ENCODE results near the gene MLLT10.

DNA sequence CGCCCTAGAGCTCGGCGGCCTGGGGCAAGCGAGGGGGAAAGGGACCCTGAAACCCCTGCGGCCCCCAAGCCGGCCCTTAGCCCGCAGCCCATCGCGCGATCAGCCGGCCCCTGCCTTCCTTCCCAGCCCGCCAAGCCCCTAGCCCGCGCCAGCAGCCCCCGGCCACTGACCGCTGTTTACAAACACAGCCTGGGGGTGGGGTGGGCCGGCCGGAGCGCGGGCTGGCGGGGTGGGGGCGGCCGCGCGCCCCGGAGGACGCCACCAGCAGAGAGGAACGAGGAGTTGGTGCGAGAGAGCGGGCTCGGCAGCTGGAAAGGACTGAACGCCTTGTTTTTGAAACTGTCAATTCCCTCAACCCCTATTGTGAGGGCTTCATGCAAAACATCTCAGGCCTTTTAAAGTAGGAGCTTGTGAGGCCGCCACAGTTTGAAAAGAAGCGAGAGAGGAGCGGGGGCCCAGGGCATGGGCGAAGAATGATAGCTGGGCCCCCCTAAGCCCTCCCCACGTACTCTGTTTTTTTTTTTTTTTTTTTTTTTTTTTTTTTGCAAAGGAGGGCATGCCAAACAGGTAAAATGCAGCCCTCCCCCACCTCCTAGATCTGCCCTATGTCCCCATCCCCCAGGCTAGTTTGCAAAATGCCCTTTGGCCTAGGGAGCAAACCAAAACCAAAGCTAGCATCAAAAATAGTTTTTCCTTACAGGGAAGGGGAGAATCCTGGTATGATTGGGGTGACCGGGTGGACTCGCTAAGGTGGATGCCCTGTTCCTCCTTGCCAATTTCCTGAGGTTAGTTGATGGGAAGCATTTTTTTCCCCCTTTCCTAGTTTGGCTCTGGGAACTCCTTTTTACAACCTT lies 23.6 kb upstream of the MLLT10 start:
- TF ChIP-seq, protein P1, sequence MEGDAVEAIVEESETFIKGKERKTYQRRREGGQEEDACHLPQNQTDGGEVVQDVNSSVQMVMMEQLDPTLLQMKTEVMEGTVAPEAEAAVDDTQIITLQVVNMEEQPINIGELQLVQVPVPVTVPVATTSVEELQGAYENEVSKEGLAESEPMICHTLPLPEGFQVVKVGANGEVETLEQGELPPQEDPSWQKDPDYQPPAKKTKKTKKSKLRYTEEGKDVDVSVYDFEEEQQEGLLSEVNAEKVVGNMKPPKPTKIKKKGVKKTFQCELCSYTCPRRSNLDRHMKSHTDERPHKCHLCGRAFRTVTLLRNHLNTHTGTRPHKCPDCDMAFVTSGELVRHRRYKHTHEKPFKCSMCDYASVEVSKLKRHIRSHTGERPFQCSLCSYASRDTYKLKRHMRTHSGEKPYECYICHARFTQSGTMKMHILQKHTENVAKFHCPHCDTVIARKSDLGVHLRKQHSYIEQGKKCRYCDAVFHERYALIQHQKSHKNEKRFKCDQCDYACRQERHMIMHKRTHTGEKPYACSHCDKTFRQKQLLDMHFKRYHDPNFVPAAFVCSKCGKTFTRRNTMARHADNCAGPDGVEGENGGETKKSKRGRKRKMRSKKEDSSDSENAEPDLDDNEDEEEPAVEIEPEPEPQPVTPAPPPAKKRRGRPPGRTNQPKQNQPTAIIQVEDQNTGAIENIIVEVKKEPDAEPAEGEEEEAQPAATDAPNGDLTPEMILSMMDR (IDR thresholded peaks at IDR 0.05; ENCODE audit: low read length) = no peak
- no peak for TF ChIP-seq EZH2 (IDR thresholded peaks at IDR 0.05; ENCODE audit: borderline replicate concordance, low read length)
